Astrocyte of the cerebellum (primary cell): ENCODE data around the gene TPRA1.
A peak's percentile ranks its signal among the peaks of the same experiment; 100 is the strongest.

Experiments
- DNase-seq: peaks from one replicate; pipeline ENCODE4 v3.0.0-alpha.2; 2011; ENCODE audit warnings: low read depth
- H3K4me3 ChIP-seq: 2 replicates; pipeline ENCODE4 v1.5.1; 2011; ENCODE audit warnings: mild to moderate bottlenecking, low read depth, low read length, moderate library complexity
- CTCF ChIP-seq: IDR thresholded peaks from 2 replicates; pipeline ENCODE4 v1.5.1; 2012; ENCODE audit warnings: low read length, low read depth, moderate library complexity, mild to moderate bottlenecking; ENCODE audit errors: missing control alignments
- in situ Hi-C: cut with HindIII; loops from 2 replicates; pipeline ENCODE4 v1.10.0; 2017; ENCODE audit warnings: low sequenced_read_pairs

TPRA1 gene

GRCh38 chr3:127604546-127605165 lies 14.1 kb upstream of the TPRA1 start:
- no peak for TF ChIP-seq CTCF
- in situ Hi-C loops = no loop called here
- H3K4me3 ChIP-seq = no peak overlapping the region
- no peak for DNase-seq

- no peak overlapping the region for H3K4me3 ChIP-seq
- TF ChIP-seq CTCF = no peak
- in situ Hi-C loops = no loop called here
- no peak for DNase-seq
These were observed 13.5 kb upstream of the TPRA1 start for GRCh38 chr3:127604035-127604434.

GRCh38 chr3:127600749-127601456 lies 10.4 kb upstream of the TPRA1 start:
- in situ Hi-C loops = no loop called here
- TF ChIP-seq CTCF = no peak
- no peak overlapping the region for H3K4me3 ChIP-seq
- no peak for DNase-seq

GRCh38 chr3:127598841-127599570 lies 8.5 kb upstream of the TPRA1 start:
- TF ChIP-seq CTCF = no peak
- DNase-seq = no peak

GRCh38 chr3:127597020-127597771 lies 6.7 kb upstream of the TPRA1 start:
- in situ Hi-C loops = no loop called here

More at GRCh38 chr3:127598841-127599570, 8.5 kb upstream of the TPRA1 start:
- in situ Hi-C loops = no loop called here
- peak overlapping the region; percentile 59 for H3K4me3 ChIP-seq

More at GRCh38 chr3:127597020-127597771, 6.7 kb upstream of the TPRA1 start:
- no peak for DNase-seq
- no peak for TF ChIP-seq CTCF
- H3K4me3 ChIP-seq = peak overlapping the region; percentile 59
